Osteocyte (in vitro differentiated cells): ENCODE results near the gene SND1. TPM values are rescaled to one million over a fixed set of nuclear protein-coding genes. Genes with fewer than 3 reads are reported as not detected.

Source experiments
- DNase-seq: peaks from one replicate; pipeline ENCODE4 v3.0.0; 2021; ENCODE audit warnings: mixed read lengths; ENCODE audit not compliant: unreplicated experiment; ENCODE audit errors: extremely low spot score
- H3K27ac Mint-ChIP-seq: one replicate; pipeline ENCODE4 v1.8.0; 2021; ENCODE audit warnings: mild to moderate bottlenecking, mixed read lengths; ENCODE audit not compliant: unreplicated experiment
- H3K27me3 Mint-ChIP-seq: one replicate; pipeline ENCODE4 v1.8.0; 2021; ENCODE audit warnings: mixed read lengths; ENCODE audit not compliant: unreplicated experiment
- H3K36me3 Mint-ChIP-seq: one replicate; pipeline ENCODE4 v1.8.0; 2021; ENCODE audit warnings: mixed read lengths; ENCODE audit not compliant: unreplicated experiment
- H3K4me1 Mint-ChIP-seq: one replicate; pipeline ENCODE4 v1.8.0; 2021; ENCODE audit warnings: mixed read lengths; ENCODE audit not compliant: unreplicated experiment
- H3K4me3 Mint-ChIP-seq: one replicate; pipeline ENCODE4 v1.8.0; 2021; ENCODE audit warnings: mild to moderate bottlenecking, moderate library complexity, mixed read lengths; ENCODE audit not compliant: unreplicated experiment
- H3K9me3 Mint-ChIP-seq: one replicate; pipeline ENCODE4 v1.8.0; 2021; ENCODE audit warnings: mixed read lengths; ENCODE audit not compliant: unreplicated experiment
- CTCF ChIP-seq: fragments of 200-600 bp; sonication (generic); IDR thresholded peaks from 2 replicates; pipeline ENCODE4 v1.5.0; 2021; ENCODE audit warnings: antibody characterized with exemption, mild to moderate bottlenecking, moderate library complexity
- total RNA-seq: library from RNA; stranded (reverse); gene quantifications from 2 replicates; pipeline ENCODE4 v1.2.1, GENCODE V29; 2021

The SND1 gene
- total RNA-seq, 1 donor from 2014 or later: 229 TPM

GRCh38 chr7:127932496-127932895 is 280.5 kb downstream of the SND1 start:
- Mint-ChIP-seq H3K4me3 (no peak overlapping the region), H3K9me3 (peaks cover 4% of the 10 kb centered on the region), H3K27me3 (no peaks in the 10 kb centered on the region), H3K4me1 (peaks cover 8% of the 10 kb centered on the region), H3K27ac (peak overlapping the region; percentile 9), H3K36me3 (peaks cover 32% of the 10 kb centered on the region)
- DNase-seq: no peak
- TF ChIP-seq CTCF: no peak

GRCh38 chr7:127933146-127933545 is 281.2 kb downstream of the SND1 start:
- Mint-ChIP-seq H3K27ac (no peak overlapping the region), H3K36me3 (peaks cover 32% of the 10 kb centered on the region), H3K9me3 (peaks cover 4% of the 10 kb centered on the region), H3K27me3 (no peaks in the 10 kb centered on the region), H3K4me1 (peaks cover 6% of the 10 kb centered on the region), H3K4me3 (no peak overlapping the region)
- TF ChIP-seq CTCF: no peak
- no peak for DNase-seq

- H3K9me3 Mint-ChIP-seq: peaks cover 4% of the 10 kb centered on the region
- no peak for DNase-seq
- peaks cover 15% of the 10 kb centered on the region for H3K4me1 Mint-ChIP-seq
- H3K27me3 Mint-ChIP-seq: no peaks in the 10 kb centered on the region
- no peak for TF ChIP-seq CTCF
- no peak overlapping the region for H3K27ac Mint-ChIP-seq
- no peak overlapping the region for H3K4me3 Mint-ChIP-seq
- H3K36me3 Mint-ChIP-seq: peaks cover 26% of the 10 kb centered on the region
These were observed 282.7 kb downstream of the SND1 start for GRCh38 chr7:127934711-127935110.

- Mint-ChIP-seq H3K4me1 (peaks cover 15% of the 10 kb centered on the region), H3K27me3 (no peaks in the 10 kb centered on the region)
- no peak for DNase-seq
These were observed 283.9 kb downstream of the SND1 start for GRCh38 chr7:127935847-127936376.

More at GRCh38 chr7:127935847-127936376, 283.9 kb downstream of the SND1 start:
- Mint-ChIP-seq H3K27ac (no peak overlapping the region), H3K36me3 (peaks cover 17% of the 10 kb centered on the region), H3K4me3 (no peak overlapping the region), H3K9me3 (peaks cover 4% of the 10 kb centered on the region)
- no peak for TF ChIP-seq CTCF
